Stimulated activated CD4-positive, alpha-beta T cell treated with anti-CD3 and anti-CD28 coated beads, TNF-alpha, amount 100 ng/mL, for 4 hours (primary cell): ENCODE measurements around the gene DMWD.
"Not testable (repeated sequence)": the region's sequence is repeated elsewhere in the genome, so short reads cannot be mapped to it uniquely, and the experiment has no call there.

Source experiments
- DNase-seq, 3 experiments: peaks; one replicate each; pipeline ENCODE4 v3.0.0-alpha.2; 2020; ENCODE audit warnings: low read depth in 3 of 3

DMWD gene

GRCh38 chr19:45751483-45751882 lies 41.2 kb downstream of the DMWD start:
- not testable (repeated sequence) for DNase-seq

GRCh38 chr19:45747513-45747912 lies 45.1 kb downstream of the DMWD start:
- DNase-seq = no peak

GRCh38 chr19:45746866-45747265 lies 45.8 kb downstream of the DMWD start:
- no peak for DNase-seq

GRCh38 chr19:45745606-45746005 lies 47.0 kb downstream of the DMWD start:
- no peak for DNase-seq

- DNase-seq = no peak
These were observed 49.7 kb downstream of the DMWD start for GRCh38 chr19:45742969-45743368.

- DNase-seq = no peak
These were observed 52.9 kb downstream of the DMWD start for GRCh38 chr19:45739498-45740439.

- DNase-seq = no peak
These were observed 59.4 kb downstream of the DMWD start, which contains the start of gene MEIOSIN for GRCh38 chr19:45733160-45733810. TSS of gene MEIOSIN (plus strand) at chr19:45733439. CDS start at chr19:45735377, 1,938 bp downstream.
